DOHH2 (cell line): ENCODE results near the gene BLOC1S4.

Experiments used
- H3F3A ChIP-seq: fragments of 200-600 bp; sonication (generic), shearing (Covaris generic); 2 replicates; pipeline ENCODE4 v1.6.0; 2016; ENCODE audit warnings: antibody characterized with exemption, mild to moderate bottlenecking; ENCODE audit not compliant: control insufficient read depth, insufficient read depth
- H3K27ac ChIP-seq: fragments of 200-600 bp; sonication (generic); 2 replicates; pipeline ENCODE4 v1.5.1; 2014; ENCODE audit warnings: low read depth, mild to moderate bottlenecking, low read length, moderate library complexity
- H3K27me3 ChIP-seq: fragments of 200-600 bp; sonication (generic); 2 replicates; pipeline ENCODE4 v1.6.1; 2014; ENCODE audit warnings: mild to moderate bottlenecking, low read length, mixed read lengths; ENCODE audit not compliant: control insufficient read depth
- H3K36me3 ChIP-seq: fragments of 200-600 bp; sonication (generic); 2 replicates; pipeline ENCODE4 v1.6.1; 2014; ENCODE audit warnings: mild to moderate bottlenecking, low read length, moderate library complexity, mixed read lengths; ENCODE audit not compliant: control insufficient read depth
- H3K4me1 ChIP-seq: fragments of 200-600 bp; sonication (generic); 2 replicates; pipeline ENCODE4 v1.6.1; 2014; ENCODE audit warnings: mild to moderate bottlenecking, low read length, mixed read lengths; ENCODE audit not compliant: control insufficient read depth
- H3K4me2 ChIP-seq: fragments of 200-600 bp; sonication (generic); 2 replicates; pipeline ENCODE4 v1.6.0; 2014; ENCODE audit warnings: mild to moderate bottlenecking, low read length, moderate library complexity
- H3K4me3 ChIP-seq: fragments of 200-600 bp; sonication (generic); 2 replicates; pipeline ENCODE4 v1.5.1; 2014; ENCODE audit warnings: mild to moderate bottlenecking, low read length, mixed read lengths
- H3K79me2 ChIP-seq: fragments of 200-600 bp; sonication (generic); 2 replicates; pipeline ENCODE4 v1.6.1; 2014; ENCODE audit warnings: mild to moderate bottlenecking, low read length, mixed read lengths; ENCODE audit not compliant: control insufficient read depth
- H3K9me2 ChIP-seq: fragments of 200-600 bp; sonication (generic); replicated peaks from 2 replicates; pipeline ENCODE4 v1.6.1; 2014; ENCODE audit warnings: mild to moderate bottlenecking, low read length, mixed read lengths; ENCODE audit not compliant: control insufficient read depth
- H3K9me3 ChIP-seq: fragments of 200-600 bp; sonication (generic); 2 replicates; pipeline ENCODE4 v1.6.1; 2014; ENCODE audit warnings: antibody characterized with exemption, low read length, mixed read lengths; ENCODE audit not compliant: control insufficient read depth, insufficient read depth
- H4K20me1 ChIP-seq: fragments of 200-600 bp; sonication (generic); 2 replicates; pipeline ENCODE4 v1.6.0; 2014; ENCODE audit warnings: low read depth, mild to moderate bottlenecking, antibody characterized with exemption, low read length, moderate library complexity; ENCODE audit not compliant: control insufficient read depth, insufficient read depth
- EZH2phosphoT487 ChIP-seq: fragments of 200-600 bp; sonication (generic); IDR thresholded peaks from 2 replicates; pipeline ENCODE4 v1.6.1; 2017; ENCODE audit warnings: borderline replicate concordance, mild to moderate bottlenecking, antibody characterized with exemption, low read length, moderate library complexity, mixed read lengths
- TF ChIP-seq, protein P1 (sequence below): fragments of 200-600 bp; sonication (generic); IDR thresholded peaks from one replicate; pipeline ENCODE4 v1.5.1; 2014; ENCODE audit warnings: antibody characterized with exemption, mild to moderate bottlenecking, low read depth, low read length; ENCODE audit not compliant: poor library complexity, severe bottlenecking

The BLOC1S4 gene

GRCh38 chr4:6696611-6697010 lies 19.4 kb upstream of the BLOC1S4 start:
- H3K4me2 ChIP-seq = no peak overlapping the region
- no peak for TF ChIP-seq EZH2phosphoT487
- TF ChIP-seq, protein P1, sequence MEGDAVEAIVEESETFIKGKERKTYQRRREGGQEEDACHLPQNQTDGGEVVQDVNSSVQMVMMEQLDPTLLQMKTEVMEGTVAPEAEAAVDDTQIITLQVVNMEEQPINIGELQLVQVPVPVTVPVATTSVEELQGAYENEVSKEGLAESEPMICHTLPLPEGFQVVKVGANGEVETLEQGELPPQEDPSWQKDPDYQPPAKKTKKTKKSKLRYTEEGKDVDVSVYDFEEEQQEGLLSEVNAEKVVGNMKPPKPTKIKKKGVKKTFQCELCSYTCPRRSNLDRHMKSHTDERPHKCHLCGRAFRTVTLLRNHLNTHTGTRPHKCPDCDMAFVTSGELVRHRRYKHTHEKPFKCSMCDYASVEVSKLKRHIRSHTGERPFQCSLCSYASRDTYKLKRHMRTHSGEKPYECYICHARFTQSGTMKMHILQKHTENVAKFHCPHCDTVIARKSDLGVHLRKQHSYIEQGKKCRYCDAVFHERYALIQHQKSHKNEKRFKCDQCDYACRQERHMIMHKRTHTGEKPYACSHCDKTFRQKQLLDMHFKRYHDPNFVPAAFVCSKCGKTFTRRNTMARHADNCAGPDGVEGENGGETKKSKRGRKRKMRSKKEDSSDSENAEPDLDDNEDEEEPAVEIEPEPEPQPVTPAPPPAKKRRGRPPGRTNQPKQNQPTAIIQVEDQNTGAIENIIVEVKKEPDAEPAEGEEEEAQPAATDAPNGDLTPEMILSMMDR = no peak
- no peak overlapping the region for H3K4me3 ChIP-seq
- no peaks in the 10 kb centered on the region for H3K27me3 ChIP-seq
- H3K36me3 ChIP-seq = no peaks in the 10 kb centered on the region
- H4K20me1 ChIP-seq = no peaks in the 10 kb centered on the region
- no peaks in the 10 kb centered on the region for H3F3A ChIP-seq
- no peaks in the 10 kb centered on the region for H3K9me3 ChIP-seq
- no peaks in the 10 kb centered on the region for H3K4me1 ChIP-seq
- H3K27ac ChIP-seq = no peak overlapping the region
- no peaks in the 10 kb centered on the region for H3K79me2 ChIP-seq
- H3K9me2 ChIP-seq = no peaks in the 10 kb centered on the region

- TF ChIP-seq EZH2phosphoT487 = no peak
- TF ChIP-seq, protein P1 = no peak
- H3K36me3 ChIP-seq = no peaks in the 10 kb centered on the region
- no peaks in the 10 kb centered on the region for H3K79me2 ChIP-seq
- no peak overlapping the region for H3K27ac ChIP-seq
- no peaks in the 10 kb centered on the region for H4K20me1 ChIP-seq
- H3F3A ChIP-seq = no peaks in the 10 kb centered on the region
- no peaks in the 10 kb centered on the region for H3K9me2 ChIP-seq
- no peaks in the 10 kb centered on the region for H3K27me3 ChIP-seq
- H3K9me3 ChIP-seq = no peaks in the 10 kb centered on the region
- no peak overlapping the region for H3K4me2 ChIP-seq
- H3K4me3 ChIP-seq = no peak overlapping the region
- no peaks in the 10 kb centered on the region for H3K4me1 ChIP-seq
Observed at GRCh38 chr4:6697131-6697530, 18.8 kb upstream of the BLOC1S4 start.

- Histone ChIP-seq H3K27me3 (no peaks in the 10 kb centered on the region), H3K4me2 (no peak overlapping the region), H3K9me2 (no peaks in the 10 kb centered on the region), H3K79me2 (peaks cover 17% of the 10 kb centered on the region), H3K4me1 (no peaks in the 10 kb centered on the region), H3K36me3 (peaks cover 10% of the 10 kb centered on the region), H3K27ac (no peak overlapping the region), H4K20me1 (no peaks in the 10 kb centered on the region), H3K4me3 (no peak overlapping the region), H3K9me3 (no peaks in the 10 kb centered on the region), H3F3A (no peaks in the 10 kb centered on the region)
- TF ChIP-seq, protein P1 = no peak
- no peak for TF ChIP-seq EZH2phosphoT487
Observed at GRCh38 chr4:6699388-6699787, 16.6 kb upstream of the BLOC1S4 start.

GRCh38 chr4:6699903-6700302 lies 16.1 kb upstream of the BLOC1S4 start:
- peaks cover 12% of the 10 kb centered on the region for H3K36me3 ChIP-seq
- H3K4me3 ChIP-seq = no peak overlapping the region
- H3K4me1 ChIP-seq = no peaks in the 10 kb centered on the region
- no peaks in the 10 kb centered on the region for H3K9me2 ChIP-seq
- H3K27ac ChIP-seq = no peak overlapping the region
- peaks cover 22% of the 10 kb centered on the region for H3K79me2 ChIP-seq
- H3K9me3 ChIP-seq = no peaks in the 10 kb centered on the region
- TF ChIP-seq EZH2phosphoT487 = no peak
- TF ChIP-seq, protein P1 = no peak
- H3K27me3 ChIP-seq = no peaks in the 10 kb centered on the region
- H3K4me2 ChIP-seq = no peak overlapping the region
- H3F3A ChIP-seq = no peaks in the 10 kb centered on the region
- no peaks in the 10 kb centered on the region for H4K20me1 ChIP-seq
